Nucleus accumbens (tissue), 56 donors: ENCODE measurements around the gene ITGA7.

Experiments used
- DNase-seq, 56 donors: peaks; one replicate each; lab custom pipeline; 2025; lab: John Stamatoyannopoulos, UW

The ITGA7 gene

GRCh38 chr12:55687746-55688145, 20.0 kb downstream of the ITGA7 start:
- DNase-seq, result peak in 3 of 56 donors; percentile 3 to 12 (median 9)

DNA sequence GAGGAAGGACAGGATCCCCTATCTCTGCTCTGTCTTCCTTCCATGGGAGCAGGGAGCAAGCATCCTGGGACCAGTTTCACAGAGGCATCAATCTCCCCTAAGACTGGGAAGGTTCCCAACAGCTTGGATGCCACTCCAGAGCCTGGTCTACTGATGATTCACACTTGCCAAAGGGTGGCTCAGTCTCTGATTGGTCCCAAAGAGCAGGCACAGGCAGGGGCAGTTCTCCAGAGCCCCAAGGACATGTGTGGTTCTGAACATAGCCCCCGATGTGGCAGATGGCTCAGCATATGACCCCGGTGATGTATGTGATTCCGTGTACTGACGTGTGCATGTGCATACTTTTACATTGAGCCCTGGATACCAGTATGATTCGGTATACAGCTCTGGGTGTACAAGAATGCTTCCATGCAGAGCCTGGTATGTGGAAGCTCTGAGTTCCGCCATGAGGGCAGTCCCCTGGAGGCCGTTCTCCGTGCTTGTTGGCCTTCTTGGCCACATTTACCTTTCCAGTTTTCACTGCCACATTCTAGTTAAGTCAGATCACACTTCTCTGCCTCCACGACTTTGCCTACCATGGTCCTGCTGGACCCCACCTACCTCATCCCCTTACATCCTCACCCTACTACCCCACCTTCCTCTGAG, 21.2 kb downstream of the ITGA7 start:
- no peak for DNase-seq

DNA sequence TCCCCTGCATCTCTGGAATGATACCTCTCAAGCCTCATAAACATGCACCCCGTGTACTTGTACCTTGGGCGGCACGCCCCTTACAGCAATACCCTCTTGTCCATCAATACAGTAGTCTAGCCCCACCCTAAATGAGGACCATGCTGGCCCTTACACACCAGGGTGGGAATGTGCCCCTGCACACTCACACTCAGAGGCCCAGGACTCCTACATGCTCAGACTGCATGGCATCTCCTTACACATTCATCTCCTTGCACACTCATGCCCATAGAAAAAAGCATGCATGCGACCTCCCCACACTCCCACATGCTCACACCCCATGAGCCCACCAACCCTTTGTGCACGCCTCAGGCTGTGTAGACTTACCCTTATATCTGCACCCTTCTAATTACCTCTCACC, 22.0 kb downstream of the ITGA7 start:
- DNase-seq, result no peak

GRCh38 chr12:55684761-55685370, 22.8 kb downstream of the ITGA7 start:
- DNase-seq, result no peak

- no peak for DNase-seq
These were observed 24.0 kb downstream of the ITGA7 start for GRCh38 chr12:55683676-55684075.

DNA sequence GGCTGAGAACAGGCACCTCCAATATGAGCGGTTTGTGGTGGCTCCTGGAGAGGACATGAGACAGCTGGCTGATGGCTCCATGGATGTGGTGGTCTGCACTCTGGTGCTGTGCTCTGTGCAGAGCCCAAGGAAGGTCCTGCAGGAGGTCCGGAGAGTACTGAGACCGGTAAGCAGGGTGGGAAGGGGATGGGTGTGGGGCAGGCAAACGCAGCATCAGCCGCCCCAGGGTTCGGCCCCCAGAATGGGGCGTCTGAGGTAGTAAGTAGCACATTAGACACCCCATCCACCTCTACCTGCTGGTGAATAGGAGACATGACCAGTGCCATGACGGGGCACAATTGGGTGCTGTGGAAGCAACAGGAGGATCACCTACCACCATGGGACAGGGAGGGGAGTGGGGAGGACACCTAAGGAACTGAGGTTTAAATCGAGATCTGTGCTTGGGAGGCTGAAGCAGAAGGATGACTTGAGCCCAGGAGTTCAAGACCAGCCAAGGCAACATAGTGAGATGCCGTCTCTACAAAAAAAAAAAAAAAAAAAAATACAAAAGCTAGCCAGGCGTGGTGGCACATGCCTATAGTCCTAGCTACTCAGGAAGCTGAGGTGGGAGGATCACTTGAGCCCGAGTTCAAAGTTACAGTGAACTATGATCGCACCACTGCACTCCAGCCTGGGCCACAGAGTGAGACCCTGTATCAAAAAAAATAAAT, 25.5 kb downstream of the ITGA7 start:
- DNase-seq, result no peak

- DNase-seq, result peak in 14 of 56 donors; percentile 1 to 52 (median 21)
These were observed 26.3 kb downstream of the ITGA7 start for GRCh38 chr12:55681142-55682077.

- no peak for DNase-seq
These were observed 28.0 kb downstream of the ITGA7 start for GRCh38 chr12:55679691-55680090.

- DNase-seq, result no peak
These were observed 31.0 kb downstream of the ITGA7 start for GRCh38 chr12:55676707-55677106.

- DNase-seq, result no peak
These were observed 32.0 kb downstream of the ITGA7 start for GRCh38 chr12:55675666-55676065.

- DNase-seq, result no peak
These were observed 34.1 kb downstream of the ITGA7 start for GRCh38 chr12:55673638-55674037.

DNA sequence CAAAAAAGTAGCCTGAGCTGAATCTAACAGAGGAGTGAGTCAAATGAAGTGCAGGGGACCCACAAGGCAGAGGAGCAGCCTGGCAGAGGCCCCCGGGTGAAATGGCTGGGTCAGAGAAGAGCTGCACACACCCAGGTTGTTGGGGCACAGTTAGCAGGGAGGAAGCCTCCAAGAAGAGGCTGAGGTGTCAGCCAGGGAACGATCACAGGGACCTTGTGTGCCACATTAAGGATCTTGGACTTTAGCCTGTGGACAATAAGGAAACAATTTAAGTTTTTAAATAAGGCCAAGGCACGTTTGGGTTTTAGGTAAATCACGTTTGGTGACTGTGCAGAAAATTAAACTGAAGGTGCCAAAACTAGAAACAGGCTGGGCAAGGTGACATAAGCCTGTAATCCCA, 36.0 kb downstream of the ITGA7 start:
- no peak for DNase-seq

- no peak for DNase-seq
These were observed 37.4 kb downstream of the ITGA7 start for GRCh38 chr12:55670276-55670675.

- no peak for DNase-seq
These were observed 41.2 kb downstream of the ITGA7 start for GRCh38 chr12:55666508-55666907.

- no peak for DNase-seq
These were observed 42.9 kb downstream of the ITGA7 start for GRCh38 chr12:55664826-55665225.

DNA sequence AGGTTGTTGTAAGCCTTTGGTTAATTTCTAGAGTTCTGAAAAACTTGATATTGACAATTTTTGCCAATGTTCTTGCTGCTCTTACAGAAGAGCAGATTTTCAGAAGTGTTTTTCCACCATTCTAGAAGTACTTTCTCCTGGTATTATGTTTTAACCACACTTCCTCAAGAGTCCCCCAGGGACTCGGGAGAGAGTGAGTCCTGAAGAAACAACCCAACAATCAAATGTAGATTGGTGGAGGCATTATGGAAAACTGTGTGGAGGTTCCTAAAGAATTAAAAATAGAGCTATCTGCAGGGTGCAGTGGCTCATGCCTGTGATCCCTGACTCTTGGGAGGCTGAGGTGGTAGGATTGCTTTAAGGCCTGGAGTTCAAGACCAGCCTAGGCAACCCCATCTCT, 44.3 kb downstream of the ITGA7 start:
- no peak for DNase-seq

GRCh38 chr12:55659486-55660385, 48.0 kb downstream of the ITGA7 start:
- peak in 4 of 56 donors; percentile 3 to 16 (median 5) for DNase-seq

DNA sequence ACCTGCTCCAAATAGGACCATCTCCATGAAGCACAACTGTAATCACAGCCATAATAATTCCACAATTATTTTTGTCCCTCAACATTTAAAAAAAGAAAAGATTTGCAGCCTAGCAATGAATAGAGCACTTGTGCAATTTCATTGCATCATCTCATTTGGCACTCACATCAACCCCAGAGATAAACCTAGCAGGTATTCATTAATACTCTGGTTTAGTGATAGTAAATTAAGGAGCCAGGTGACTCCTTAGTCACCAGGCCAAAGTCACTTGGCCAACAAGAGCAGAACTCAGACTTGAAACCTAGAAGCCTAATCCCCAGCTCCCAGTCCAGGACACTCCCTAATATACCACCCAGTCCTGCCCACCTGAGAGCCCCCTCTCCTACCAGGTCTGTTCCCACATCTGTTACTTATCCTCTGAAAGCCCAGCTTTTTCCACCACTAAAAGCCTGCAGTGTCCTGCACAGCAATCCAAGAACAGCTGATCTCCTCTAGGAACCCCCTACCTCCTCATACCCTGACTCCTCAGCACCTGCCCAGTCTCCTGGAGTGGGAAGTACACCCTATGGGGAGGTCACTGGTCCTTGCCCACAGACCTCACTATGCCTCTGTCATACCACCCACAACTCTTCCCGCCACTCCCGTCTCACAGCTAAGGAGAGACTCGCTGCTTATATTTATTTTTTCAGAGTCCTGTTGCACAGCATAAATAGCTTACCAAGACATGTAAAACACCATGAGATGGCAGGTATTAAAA, 48.9 kb downstream of the ITGA7 start:
- no peak for DNase-seq

DNA sequence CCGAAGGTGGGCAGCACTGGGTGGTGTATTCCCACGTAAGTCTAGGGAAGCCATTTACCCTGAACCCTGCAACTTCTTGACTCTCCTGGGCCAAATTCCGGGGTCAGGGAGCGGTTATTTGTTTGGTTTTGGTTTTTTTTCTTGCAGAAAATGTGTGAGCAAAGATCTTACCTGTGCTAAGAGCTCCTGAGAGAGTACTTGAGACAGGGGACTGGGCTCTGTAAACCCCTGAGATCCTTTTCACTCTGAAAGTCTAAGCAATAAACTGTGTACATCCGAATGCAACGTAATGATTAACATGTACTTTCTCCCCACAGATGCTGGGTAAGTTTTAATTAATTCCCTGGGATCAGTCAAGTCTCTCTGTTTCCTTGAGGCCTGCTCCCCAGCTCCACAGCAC, 49.5 kb downstream of the ITGA7 start:
- DNase-seq, result no peak
